Measurements from ENCODE around the gene MAP4. TPM values are rescaled to one million over a fixed set of nuclear protein-coding genes. Genes with fewer than 3 reads are reported as not detected.
"Not testable (repeated sequence)": the region's sequence is repeated elsewhere in the genome, so short reads cannot be mapped to it uniquely, and the experiment has no call there.

MAP4 gene, protein sequence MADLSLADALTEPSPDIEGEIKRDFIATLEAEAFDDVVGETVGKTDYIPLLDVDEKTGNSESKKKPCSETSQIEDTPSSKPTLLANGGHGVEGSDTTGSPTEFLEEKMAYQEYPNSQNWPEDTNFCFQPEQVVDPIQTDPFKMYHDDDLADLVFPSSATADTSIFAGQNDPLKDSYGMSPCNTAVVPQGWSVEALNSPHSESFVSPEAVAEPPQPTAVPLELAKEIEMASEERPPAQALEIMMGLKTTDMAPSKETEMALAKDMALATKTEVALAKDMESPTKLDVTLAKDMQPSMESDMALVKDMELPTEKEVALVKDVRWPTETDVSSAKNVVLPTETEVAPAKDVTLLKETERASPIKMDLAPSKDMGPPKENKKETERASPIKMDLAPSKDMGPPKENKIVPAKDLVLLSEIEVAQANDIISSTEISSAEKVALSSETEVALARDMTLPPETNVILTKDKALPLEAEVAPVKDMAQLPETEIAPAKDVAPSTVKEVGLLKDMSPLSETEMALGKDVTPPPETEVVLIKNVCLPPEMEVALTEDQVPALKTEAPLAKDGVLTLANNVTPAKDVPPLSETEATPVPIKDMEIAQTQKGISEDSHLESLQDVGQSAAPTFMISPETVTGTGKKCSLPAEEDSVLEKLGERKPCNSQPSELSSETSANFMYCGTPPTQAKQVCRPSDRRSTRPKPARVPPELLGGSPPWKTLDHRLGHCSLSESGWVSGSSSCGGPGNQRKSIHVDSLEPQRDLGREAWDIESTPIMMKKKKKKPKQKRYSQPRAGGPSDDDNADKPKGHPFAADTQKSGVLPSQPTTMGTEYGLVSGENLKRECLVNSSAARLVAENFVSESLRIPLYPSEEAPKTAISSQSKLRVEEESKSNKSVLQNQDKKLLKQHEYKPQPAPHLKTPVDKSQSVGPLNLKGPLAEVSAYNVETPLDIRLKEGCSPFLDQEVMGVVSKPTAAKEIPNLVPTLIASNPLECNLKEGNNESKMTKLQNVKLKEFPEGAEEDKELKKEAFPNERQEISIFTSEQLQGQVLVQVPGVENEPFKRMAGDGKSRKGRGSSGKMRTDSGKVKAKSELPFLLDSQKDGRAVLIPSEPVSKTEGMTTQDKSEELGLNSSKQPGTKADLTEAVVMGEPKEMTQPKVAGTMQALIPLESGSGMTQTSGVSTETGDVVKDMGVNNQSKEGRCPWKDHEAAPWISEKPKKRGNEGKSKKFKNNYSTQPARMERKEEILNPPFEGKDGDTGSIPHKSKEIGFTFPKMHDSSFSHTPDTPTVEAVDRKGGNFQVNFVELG (N-terminal part only)
- total RNA-seq = 265 TPM

DNA sequence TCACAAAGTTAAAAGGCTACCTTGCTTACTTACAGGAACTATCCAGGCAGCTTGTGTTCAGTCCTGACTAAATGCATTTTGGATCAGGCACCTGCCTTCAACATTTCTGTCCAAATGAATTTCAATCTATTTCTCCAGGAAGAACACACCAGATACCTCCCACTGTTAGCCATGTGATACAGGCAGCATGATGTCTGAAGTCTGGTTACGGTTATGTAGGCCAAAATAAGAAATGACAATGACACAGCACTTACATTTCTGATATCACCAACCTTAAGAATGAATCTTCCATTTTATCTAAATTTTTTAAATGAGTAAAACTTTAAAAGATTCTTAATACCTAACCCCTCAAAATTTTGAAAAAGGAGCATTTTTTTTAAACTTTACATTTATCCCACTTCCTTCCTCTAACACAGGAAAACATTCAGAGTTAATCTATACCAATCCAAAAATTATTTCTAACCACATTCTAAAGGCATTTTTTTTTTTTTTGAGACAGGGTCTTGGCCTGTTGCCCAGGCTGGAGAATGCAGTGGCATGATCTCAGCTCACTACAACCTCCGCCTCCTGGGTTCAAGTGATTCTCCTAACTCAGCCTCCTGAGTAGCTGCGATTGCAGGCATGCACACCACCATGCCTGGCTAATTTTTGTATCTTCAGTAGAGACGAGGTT is at the start of gene MAP4:
TSS of gene MAP4 (minus strand) at position 116 of the 673 bp plus-strand sequence. CDS start 17,556 bp downstream, outside the sequence.
- no peak for DNase-seq (ENCODE audit: low spot score)

DNA sequence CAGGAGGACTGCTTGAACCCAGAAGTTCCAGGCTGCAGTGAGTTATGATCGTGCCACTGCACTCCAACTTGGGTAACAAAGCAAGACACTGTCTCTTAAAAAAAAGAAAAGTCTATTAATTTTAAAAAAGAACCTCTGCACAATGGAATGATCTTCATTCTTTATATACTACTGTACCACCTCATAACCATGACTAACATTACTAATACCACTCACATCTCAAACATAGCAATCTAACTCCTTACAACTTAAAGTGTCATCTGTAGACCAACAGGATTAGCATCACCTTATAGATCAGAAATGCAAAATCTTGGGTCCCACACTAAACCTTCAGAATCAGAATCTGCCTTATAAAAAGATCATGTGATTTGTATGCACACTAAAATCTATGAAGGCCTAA is 48.8 kb upstream of the MAP4 start:
- DNase-seq (ENCODE audit: low spot score) = no peak

DNA sequence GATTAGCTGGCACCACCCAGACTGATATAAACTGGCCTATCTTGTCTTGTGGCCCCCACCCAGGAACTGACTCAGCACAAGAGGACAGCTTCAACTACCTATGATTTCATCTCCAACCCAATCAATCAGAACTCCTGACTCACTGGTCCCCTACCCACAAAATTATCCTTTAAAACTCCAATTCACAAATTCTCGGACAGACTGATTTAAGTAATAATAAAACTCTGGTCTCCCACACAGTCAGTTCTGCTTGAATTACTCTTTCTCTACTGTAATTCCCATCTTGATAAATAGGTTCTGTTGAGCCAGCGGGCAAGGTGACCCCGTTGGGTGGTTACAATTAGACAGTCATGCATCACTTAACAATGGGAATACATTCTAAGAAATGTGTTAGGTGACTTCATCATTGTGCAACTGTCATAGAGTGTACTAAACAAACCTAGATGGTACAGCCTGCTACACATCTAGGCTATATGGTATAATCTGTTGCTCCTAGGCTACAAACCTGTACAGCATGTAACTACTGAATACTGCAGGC is 48.1 kb upstream of the MAP4 start:
- no peak for DNase-seq (ENCODE audit: low spot score)

DNA sequence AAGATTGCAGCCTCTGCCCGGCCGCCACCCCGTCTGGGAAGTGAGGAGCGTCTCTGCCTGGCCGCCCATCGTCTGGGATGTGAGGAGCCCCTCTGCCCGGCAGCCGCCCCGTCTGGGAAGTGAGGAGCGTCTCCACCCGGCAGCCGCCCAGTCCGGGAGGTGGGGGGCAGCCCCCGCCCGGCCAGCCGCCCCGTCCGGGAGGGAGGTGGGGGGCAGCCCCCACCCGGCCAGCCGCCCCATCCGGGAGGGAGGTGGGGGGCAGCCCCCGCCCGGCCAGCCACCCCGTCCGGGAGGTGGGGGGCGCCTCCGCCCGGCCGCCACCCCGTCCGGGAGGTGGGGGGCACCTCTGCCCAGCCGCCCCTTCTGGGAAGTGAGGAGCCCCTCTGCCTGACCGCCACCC is 45.4 kb upstream of the MAP4 start:
- DNase-seq (ENCODE audit: low spot score) = not testable (repeated sequence)

DNA sequence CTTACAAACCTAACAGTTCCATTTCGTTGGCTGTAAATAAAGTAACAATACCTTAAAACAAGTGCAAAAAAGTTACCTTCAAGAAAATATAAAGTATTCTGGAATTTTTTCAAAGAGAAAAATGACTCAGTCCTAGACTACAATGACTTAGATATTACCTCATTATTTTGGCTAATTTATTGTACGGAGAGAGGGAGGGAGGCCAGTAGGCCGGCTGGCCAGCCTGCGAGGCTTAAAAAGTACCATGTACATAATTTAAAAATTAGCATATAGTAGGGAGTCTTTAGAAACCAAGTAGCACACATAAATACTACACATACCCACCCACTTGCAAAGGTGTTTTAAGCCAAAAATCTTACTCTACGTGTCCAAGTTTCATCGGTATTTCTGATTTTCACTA is 41.9 kb upstream of the MAP4 start:
- no peak for DNase-seq (ENCODE audit: low spot score)

DNA sequence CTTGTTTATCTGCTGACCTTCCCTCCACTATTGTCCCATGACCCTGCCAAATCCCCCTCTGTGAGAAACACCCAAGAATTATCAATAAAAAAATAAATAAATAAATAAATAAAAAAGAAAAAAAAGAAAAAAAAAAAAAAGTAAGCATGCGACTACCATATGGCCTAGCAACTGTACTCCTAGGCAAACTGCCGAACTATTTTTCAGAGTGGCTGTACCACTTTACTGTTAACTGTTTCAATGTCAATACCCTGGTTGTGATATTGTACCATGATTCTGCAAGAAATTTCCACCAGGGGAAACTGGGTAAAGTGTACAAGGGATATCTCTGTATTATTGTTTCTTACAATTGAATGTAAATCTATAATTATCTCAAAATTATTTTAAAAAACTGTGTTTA is 41.3 kb upstream of the MAP4 start:
- DNase-seq (ENCODE audit: low spot score) = no peak

DNA sequence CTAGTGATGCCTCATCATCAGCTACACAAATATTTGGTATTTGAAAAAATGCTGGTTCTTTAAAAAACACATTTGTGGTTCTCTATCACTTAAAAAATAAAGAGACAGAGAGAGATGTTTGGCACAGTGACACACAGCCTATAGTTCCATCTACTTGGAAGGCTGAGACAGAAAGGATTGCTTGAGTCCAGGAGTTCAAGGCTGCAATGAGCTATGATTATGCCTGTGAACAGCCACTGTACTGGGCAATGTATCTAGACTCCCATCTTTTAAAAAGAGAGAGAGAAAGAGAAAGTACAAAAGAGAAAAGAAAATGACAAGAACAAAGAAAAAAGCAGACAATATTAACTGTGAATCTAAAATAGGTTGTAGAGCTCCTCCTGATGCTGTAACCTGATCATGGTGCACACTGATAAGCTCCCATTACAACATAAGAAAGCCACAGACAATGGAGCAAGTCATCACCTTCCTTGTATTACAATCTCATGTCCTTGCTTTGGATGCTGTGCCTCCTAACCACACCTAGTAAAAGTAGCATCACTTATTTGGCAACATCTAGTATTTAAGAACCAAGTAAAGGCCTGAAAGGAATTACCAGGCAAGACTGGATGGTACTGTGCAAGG is 31.7 kb upstream of the MAP4 start:
- DNase-seq (ENCODE audit: low spot score) = no peak

DNA sequence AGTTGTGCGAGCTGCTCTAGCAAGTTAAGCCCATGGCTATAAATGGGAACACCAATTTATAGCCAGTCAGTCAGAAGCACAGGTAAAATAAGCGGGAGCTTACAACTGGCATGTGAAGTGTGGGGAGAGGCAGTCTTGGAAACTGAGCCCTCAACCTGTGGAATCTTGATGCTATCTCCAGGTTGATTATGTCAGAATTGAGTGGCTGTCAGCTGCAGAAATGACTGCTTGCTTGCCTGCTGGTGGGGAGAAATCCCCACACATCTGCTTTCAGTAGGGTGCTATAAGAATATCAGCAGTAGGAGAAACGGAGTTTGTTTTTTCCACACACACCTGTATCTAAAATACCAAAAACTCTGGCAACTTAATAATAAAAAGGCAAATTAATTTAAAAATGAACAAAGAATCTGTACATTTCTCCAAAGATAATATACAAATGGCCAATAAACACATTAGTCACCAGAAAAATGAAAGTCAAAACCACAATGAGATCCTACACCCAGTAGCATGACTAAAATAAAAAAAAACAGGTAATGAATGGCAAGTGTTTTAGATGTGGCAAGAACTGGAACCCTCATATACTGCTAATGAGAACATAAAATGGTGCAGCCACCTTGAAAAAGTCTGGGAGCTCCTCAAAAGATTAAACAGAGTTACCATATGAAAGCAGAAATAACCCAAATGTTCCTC is 26.0 kb upstream of the MAP4 start:
- no peak for DNase-seq (ENCODE audit: low spot score)

DNA sequence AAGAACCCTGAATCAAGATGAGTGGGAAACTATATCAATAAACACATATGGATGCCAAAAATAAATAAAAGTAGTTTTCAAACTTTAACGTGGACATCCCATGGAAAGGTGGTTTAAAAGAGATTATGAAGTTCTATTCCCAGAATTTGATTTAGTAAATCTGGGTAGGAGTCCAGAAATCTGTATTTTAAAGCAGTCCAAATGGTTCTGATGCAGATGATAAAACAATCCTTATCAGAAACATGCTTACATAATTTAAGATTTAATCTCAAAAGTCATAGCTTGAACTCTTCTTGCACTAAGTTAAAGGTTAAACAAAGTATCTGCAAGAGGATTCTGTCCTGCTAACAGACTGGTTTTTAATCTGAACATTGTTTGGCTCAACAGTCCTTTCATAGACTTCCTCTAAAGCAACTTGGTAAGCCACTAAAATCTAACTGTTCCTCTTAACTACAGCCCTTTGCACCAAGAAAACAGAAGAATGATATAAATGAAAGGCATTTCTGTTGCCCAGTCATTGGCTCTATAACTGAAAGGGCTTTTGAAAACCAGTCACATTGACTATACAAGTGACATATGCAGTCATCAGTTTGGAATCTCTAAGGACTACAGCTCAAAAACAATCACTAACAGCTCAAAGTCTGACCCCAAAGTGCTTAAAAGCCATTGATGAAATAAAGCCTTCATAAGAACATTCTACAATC is 23.4 kb upstream of the MAP4 start:
- no peak for DNase-seq (ENCODE audit: low spot score)

DNA sequence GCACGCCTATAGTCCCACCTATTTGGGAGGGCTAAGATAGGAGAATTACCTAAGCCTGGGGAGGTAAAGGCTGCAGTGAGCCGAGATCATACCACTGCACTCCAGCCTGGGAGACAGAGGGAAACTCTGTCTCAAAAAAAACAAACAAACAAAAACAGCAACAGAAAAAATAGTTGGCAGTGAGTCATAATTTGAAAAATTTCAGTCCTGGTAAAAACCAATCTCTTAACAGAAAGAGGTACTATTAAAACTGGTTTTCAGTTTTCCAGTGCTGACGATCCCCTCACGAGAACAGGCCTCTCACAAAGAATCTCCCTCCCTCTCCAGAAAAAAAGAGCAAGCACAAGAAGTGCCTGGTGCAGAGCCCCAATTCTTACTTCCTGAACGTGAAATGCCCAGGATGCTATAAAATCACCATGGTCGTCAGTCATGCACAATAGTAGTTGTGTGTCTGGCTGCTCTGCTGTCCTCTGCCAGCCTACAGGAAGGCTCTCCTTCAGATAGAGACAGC is 22.8 kb upstream of the MAP4 start:
- no peak for DNase-seq (ENCODE audit: low spot score)

DNA sequence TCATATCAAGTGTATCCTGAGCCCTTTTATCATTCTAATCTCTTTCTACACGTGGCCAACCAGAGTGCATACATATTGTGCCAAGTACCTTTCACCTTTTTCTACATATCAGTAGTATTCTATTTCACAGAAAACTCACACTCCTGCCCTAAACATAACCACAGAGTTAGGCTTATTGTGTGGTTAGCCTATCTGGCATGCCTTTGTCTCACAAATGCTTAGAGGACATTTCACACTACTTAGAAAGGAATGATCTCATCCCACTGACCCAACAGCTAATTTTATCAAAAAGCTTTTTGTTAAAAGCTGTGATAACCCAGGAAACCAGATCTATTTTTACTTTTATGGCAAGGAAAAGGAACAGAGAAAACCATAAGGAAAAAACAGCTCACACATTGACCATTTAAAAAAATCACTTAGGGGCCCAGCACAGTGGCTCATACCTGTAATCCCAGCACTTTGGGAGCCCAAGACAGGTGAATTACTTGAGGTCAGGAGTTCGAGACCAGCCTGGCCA is 17.8 kb upstream of the MAP4 start:
- DNase-seq (ENCODE audit: low spot score) = no peak

DNA sequence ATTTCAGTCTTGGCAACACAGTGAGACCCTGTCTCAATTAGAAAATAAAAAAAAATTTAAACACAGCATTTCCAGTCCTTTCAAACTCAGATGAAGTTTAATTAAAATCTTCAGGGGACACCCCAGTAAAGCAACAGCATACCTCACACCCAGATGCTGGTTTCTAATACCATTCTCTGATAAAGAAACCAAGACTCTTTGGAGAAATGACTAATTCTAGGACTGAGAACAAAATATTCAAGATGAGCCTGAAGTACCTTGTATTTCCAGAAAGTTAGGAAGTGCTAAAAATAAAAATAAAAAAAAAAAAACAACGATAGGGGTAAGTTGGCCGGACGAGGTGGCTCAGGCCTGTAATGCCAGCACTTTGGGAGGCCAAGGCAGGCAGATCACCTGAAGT is 14.0 kb upstream of the MAP4 start:
- DNase-seq (ENCODE audit: low spot score) = no peak

DNA sequence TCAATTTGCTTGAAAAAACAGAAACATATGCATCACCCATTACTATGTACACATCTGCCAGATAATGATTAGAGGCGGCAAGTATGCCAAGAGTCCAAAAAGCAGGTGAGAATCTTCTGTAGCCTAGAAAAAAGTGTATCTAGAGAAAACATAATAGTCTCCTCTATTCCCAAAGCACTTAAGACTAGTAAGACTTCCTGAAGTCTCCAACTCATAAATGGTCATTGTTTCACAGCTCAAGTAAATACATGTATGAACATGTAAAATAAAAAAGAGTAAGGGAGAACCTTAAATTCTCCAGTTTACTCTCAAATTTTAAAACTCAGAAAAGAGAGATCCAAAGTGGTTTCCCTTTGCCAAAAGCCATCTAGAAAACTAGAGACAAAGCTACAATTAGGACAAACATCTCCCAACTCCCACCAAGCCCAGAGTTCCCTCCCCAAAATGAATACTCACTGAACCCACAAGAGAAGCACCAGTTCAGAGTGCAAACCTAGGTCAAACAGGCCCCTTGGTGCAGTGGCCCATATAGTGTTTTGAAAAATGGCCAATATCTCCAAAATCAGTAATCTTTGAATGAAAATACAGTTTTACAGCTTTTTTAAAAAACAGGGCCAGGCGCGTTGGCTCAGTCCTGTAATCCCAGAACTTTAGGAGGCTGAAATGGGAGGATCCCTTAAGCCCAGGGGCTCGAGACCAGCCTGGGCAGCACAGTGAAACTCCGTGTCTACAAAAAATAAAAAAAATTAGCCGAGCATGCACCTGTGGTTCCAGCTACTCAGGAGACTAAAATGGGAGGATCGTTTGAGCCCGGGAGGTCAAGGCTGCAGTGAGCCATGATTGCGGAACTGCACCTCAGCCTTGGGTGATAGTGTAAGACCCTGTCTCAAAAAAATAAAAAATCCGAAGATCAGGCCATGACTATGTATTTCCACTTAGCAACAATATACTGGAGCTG is 11.0 kb upstream of the MAP4 start:
- no peak for DNase-seq (ENCODE audit: low spot score)

DNA sequence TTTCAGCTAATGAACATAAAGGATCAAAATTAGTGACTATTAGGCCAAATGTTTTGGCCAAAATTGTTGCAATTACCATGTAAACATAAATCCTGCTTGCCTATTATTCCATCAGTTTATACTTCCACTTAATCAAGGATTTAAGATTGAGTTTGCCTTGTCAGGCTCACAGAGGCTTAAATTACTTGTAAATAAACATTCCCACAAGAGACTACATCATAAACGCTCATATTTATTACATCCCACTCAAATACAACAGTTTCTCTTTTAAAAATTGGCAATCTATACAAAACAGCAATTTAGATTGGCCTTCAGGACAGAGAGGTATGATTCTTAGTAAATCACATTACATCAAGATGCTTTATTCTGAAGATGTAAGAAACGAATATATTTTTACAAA is 9.9 kb upstream of the MAP4 start:
- no peak for DNase-seq (ENCODE audit: low spot score)

DNA sequence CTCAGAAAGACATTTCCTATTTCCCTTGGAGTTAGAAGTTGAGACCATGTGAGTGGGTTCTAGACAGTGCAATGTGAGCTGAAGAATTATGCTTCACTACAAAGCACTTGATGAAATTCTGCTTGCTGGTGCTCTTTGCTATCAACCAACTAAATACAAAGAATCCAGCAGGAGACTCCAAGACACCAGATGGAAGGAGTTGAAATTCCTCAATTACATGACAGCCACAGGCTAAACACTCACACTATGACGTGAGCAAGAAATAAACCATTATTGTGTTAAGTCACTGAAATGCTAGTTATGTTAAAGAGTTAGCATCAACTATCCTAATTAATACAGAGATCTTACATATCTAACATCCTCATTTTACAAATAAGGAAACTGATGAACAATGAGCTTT is 8.2 kb upstream of the MAP4 start:
- no peak for DNase-seq (ENCODE audit: low spot score)

DNA sequence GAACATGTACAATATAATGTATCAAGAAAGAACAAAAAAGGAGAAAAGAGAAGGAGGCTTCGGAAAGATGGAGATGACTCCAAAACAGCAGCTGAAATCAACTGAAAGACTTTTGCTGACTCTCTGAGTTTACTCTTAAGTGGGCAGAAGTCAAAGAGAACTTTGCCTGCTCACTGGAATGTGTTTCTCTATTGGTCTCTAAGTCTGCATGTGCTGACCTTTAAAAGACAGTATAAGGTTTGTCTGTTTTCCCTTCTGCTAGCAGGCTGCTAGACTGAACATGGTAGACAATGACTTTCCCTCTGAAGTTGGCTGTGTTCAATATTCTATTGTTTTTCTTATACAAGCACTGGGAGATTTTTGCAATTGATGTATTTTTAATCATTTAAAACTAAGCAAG is 7.2 kb upstream of the MAP4 start:
- no peak for DNase-seq (ENCODE audit: low spot score)

DNA sequence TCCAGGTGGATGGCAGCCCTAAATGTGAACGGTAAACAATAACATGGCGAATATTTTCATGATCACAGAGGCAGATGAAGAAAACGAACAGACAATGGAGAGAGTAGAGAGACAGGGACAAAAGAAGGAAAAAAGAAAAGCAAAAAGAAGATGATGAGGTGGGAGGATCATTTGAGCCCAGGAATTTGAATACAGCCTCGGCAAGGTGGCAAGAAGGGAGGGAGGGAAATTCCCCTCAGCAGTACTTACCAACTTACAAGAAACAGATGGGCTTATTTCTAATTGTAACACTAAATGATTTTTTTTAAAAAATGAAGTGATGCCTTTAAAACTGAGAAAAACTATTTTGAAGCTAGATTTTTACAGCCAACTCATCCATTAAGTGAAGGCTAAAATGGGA is 6.0 kb upstream of the MAP4 start:
- no peak for DNase-seq (ENCODE audit: low spot score)

DNA sequence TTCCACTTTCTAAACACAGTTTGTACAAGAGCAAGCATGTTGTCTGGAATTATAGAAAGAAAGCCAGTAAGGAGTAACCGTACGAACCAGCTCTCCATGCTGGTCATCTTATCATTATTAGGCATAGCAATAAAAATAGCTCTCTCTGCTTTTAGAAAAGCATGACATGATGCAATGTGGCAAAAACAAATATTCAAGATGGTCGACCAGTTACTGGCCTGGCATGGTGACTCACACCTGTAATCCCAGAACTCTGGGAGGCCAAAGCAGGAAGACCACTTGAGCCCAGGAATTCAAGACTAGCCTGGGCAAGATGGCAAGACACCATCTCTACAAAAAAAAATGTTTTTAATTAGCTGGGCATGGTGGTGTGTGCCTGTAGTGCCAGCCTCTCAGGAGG is 2.6 kb upstream of the MAP4 start:
- no peak for DNase-seq (ENCODE audit: low spot score)

Data from ureter (tissue), 1 donor.